ENCODE measurements around the gene ZNF76. TPM values are rescaled to one million over a fixed set of nuclear protein-coding genes. Genes with fewer than 3 reads are reported as not detected.
A peak's percentile ranks its signal among the peaks of the same experiment; 100 is the strongest.

Gene ZNF76
- total and polyA plus RNA-seq, 2 of the 13 experiments (the other 11 are each of a cell fraction or from before 2014, with no cell fraction given): 13.2 to 26.4 TPM

GRCh38 chr6:35318196-35319171 is 58.9 kb downstream of the ZNF76 start (continued):
- TF ChIP-seq E2F1 (CRISPR knock-in tag; IDR thresholded peaks at IDR 0.05) (peak; percentile 65), ZBTB14 (CRISPR knock-in tag; IDR thresholded peaks at IDR 0.05) (peak; percentile 35; the same call in 1 of the 2 replicates), NFE2L2 (IDR thresholded peaks at IDR 0.05; ENCODE audit: low read length) (no peak), MTA1 (CRISPR knock-in tag; IDR thresholded peaks at IDR 0.05; ENCODE audit: borderline replicate concordance) (peak; percentile 79; the same call in 1 of the 2 replicates), RAD51 (IDR thresholded peaks at IDR 0.05; ENCODE audit: borderline replicate concordance) (no peak), ERF (CRISPR knock-in tag; IDR thresholded peaks at IDR 0.05) (peak; percentile 98), ZNF513 (CRISPR knock-in tag; conservative IDR thresholded peaks at IDR 0.05) (no peak), PTBP1 (IDR thresholded peaks at IDR 0.05; ENCODE audit: low read depth, low read length, poor library complexity, severe bottlenecking) (no peak), POLR2AphosphoS2 (IDR thresholded peaks at IDR 0.05; ENCODE audit: low read depth, low read length) (no peak), ZNF850 (CRISPR knock-in tag; conservative IDR thresholded peaks at IDR 0.05) (no peak), ZNF615 (CRISPR knock-in tag; IDR thresholded peaks at IDR 0.05; ENCODE audit: borderline replicate concordance) (no peak; the same call in 1 of the 2 replicates), ZNF605 (CRISPR knock-in tag; IDR thresholded peaks at IDR 0.05) (peak; percentile 84), KLF15 (CRISPR knock-in tag; IDR thresholded peaks at IDR 0.05; ENCODE audit: borderline replicate concordance) (0 out of 2 replicates have a peak, but pooled peaks have one; percentile 49), HOMEZ (CRISPR knock-in tag; IDR thresholded peaks at IDR 0.05; ENCODE audit: low read depth) (peak; percentile 50; the same call in 1 of the 2 replicates), ZNF234 (CRISPR knock-in tag; conservative IDR thresholded peaks at IDR 0.05) (no peak; the same call in 1 of the 2 replicates), YEATS4 (CRISPR knock-in tag; IDR thresholded peaks at IDR 0.05; ENCODE audit: borderline replicate concordance) (peak; percentile 66), ZNF766 (CRISPR knock-in tag; IDR thresholded peaks at IDR 0.05; ENCODE audit: borderline replicate concordance) (peak; percentile 85; the same call in 1 of the 2 replicates), GMEB2 (CRISPR knock-in tag; IDR thresholded peaks at IDR 0.05; ENCODE audit: low read depth) (no peak), ZNF136 (CRISPR knock-in tag; IDR thresholded peaks at IDR 0.05; ENCODE audit: low read depth) (peak; percentile 56; the same call in 1 of the 2 replicates), ARNT2 (CRISPR knock-in tag; IDR thresholded peaks at IDR 0.05; ENCODE audit: low read depth) (no peak; the same call in none of the 2 replicates), NCOA5 (CRISPR knock-in tag; IDR thresholded peaks at IDR 0.05) (no peak)
